Measurements from ENCODE around the gene NT5C1B.
"Not testable (repeated sequence)": the region's sequence is repeated elsewhere in the genome, so short reads cannot be mapped to it uniquely, and the experiment has no call there.

NT5C1B gene

GRCh38 chr2:18589354-18589753 lies at the start of gene NT5C1B:
TSS of gene NT5C1B (minus strand) at chr2:18589569. CDS start at chr2:18589468, 101 bp downstream.
- no peak for DNase-seq (ENCODE audit: low read depth in 2 of 2)

- no peak for DNase-seq (ENCODE audit: low read depth in 2 of 2)
Observed at GRCh38 chr2:18637196-18637595, 47.8 kb upstream of the NT5C1B start.

- DNase-seq (ENCODE audit: low read depth in 2 of 2) = not testable (repeated sequence)
Observed at GRCh38 chr2:18632699-18633098, 43.3 kb upstream of the NT5C1B start.

GRCh38 chr2:18630941-18631340 lies 41.6 kb upstream of the NT5C1B start:
- no peak for DNase-seq (ENCODE audit: low read depth in 2 of 2)

- no peak for DNase-seq (ENCODE audit: low read depth in 2 of 2)
Observed at GRCh38 chr2:18630541-18630940, 41.2 kb upstream of the NT5C1B start.

- DNase-seq (ENCODE audit: low read depth in 2 of 2) = no peak
Observed at GRCh38 chr2:18630101-18630500, 40.7 kb upstream of the NT5C1B start.

GRCh38 chr2:18626958-18627650 lies 37.7 kb upstream of the NT5C1B start:
- no peak for DNase-seq (ENCODE audit: low read depth in 2 of 2)

- no peak for DNase-seq (ENCODE audit: low read depth in 2 of 2)
Observed at GRCh38 chr2:18626256-18626668, 36.9 kb upstream of the NT5C1B start.

GRCh38 chr2:18625563-18625962 lies 36.2 kb upstream of the NT5C1B start:
- no peak for DNase-seq (ENCODE audit: low read depth in 2 of 2)

- no peak for DNase-seq (ENCODE audit: low read depth in 2 of 2)
Observed at GRCh38 chr2:18623782-18624181, 34.4 kb upstream of the NT5C1B start.

- no peak for DNase-seq (ENCODE audit: low read depth in 2 of 2)
Observed at GRCh38 chr2:18620867-18621632, 31.7 kb upstream of the NT5C1B start.

- no peak for DNase-seq (ENCODE audit: low read depth in 2 of 2)
Observed at GRCh38 chr2:18619091-18619490, 29.7 kb upstream of the NT5C1B start.

- no peak for DNase-seq (ENCODE audit: low read depth in 2 of 2)
Observed at GRCh38 chr2:18614041-18614440, 24.7 kb upstream of the NT5C1B start.

GRCh38 chr2:18612133-18612532 lies 22.8 kb upstream of the NT5C1B start:
- no peak for DNase-seq (ENCODE audit: low read depth in 2 of 2)

- DNase-seq (ENCODE audit: low read depth in 2 of 2) = no peak
Observed at GRCh38 chr2:18611604-18612003, 22.2 kb upstream of the NT5C1B start.

- no peak for DNase-seq (ENCODE audit: low read depth in 2 of 2)
Observed at GRCh38 chr2:18611184-18611583, 21.8 kb upstream of the NT5C1B start.

- DNase-seq (ENCODE audit: low read depth in 2 of 2) = no peak
Observed at GRCh38 chr2:18610651-18611050, 21.3 kb upstream of the NT5C1B start.

- DNase-seq (ENCODE audit: low read depth in 2 of 2) = no peak
Observed at GRCh38 chr2:18610090-18610489, 20.7 kb upstream of the NT5C1B start.

- DNase-seq (ENCODE audit: low read depth in 2 of 2) = no peak
Observed at GRCh38 chr2:18605115-18605514, 15.7 kb upstream of the NT5C1B start.

GRCh38 chr2:18604531-18604885 lies 15.1 kb upstream of the NT5C1B start:
- no peak for DNase-seq (ENCODE audit: low read depth in 2 of 2)

GRCh38 chr2:18603854-18604530 lies 14.6 kb upstream of the NT5C1B start:
- DNase-seq (ENCODE audit: low read depth in 2 of 2) = no peak

GRCh38 chr2:18602298-18602697 lies 12.9 kb upstream of the NT5C1B start:
- DNase-seq (ENCODE audit: low read depth in 2 of 2) = no peak

GRCh38 chr2:18600255-18600613 lies 10.9 kb upstream of the NT5C1B start:
- no peak for DNase-seq (ENCODE audit: low read depth in 2 of 2)

Measured in stimulated activated CD4-positive, alpha-beta T cell treated with anti-CD3 and anti-CD28 coated beads, Interleukin-12 subunit alpha, Interleukin-12 subunit beta, amount 100 ng/mL, for 24 hours (primary cell).